Astrocyte (in vitro differentiated cells and primary cell): ENCODE data around the gene FAM200A. TPM values are rescaled to one million over a fixed set of nuclear protein-coding genes. Genes with fewer than 3 reads are reported as not detected.

Experiments
- DNase-seq: peaks from one replicate; pipeline ENCODE4 v3.0.0-alpha.2; 2010; ENCODE audit warnings: low read depth
- FAIRE-seq: peaks from 2 replicates; lab custom pipeline; 2011; peaks lifted over from hg19 to GRCh38; lab: Jason Lieb, UNC
- H2AFZ ChIP-seq: 2 replicates; pipeline ENCODE4 v1.6.0; 2012; ENCODE audit warnings: low read depth, low read length, inconsistent platforms
- H3K27ac ChIP-seq: 2 replicates; pipeline ENCODE4 v1.5.1; 2011; ENCODE audit warnings: low read depth, low read length, inconsistent platforms
- H3K27me3 ChIP-seq: 2 replicates; pipeline ENCODE4 v1.6.0; 2011; ENCODE audit warnings: low read length, inconsistent platforms; ENCODE audit not compliant: insufficient read depth
- H3K36me3 ChIP-seq: 2 replicates; pipeline ENCODE4 v1.5.1; 2011; ENCODE audit warnings: low read length, inconsistent platforms; ENCODE audit not compliant: insufficient read depth
- H3K4me1 ChIP-seq: 2 replicates; pipeline ENCODE4 v1.5.1; 2011; ENCODE audit warnings: low read length, inconsistent platforms; ENCODE audit not compliant: insufficient read depth
- H3K4me2 ChIP-seq: 2 replicates; pipeline ENCODE4 v1.6.0; 2012; ENCODE audit warnings: low read length, inconsistent platforms
- H3K4me3 ChIP-seq: 2 replicates; pipeline ENCODE4 v1.5.1; 2011; ENCODE audit warnings: low read depth, mild to moderate bottlenecking, low read length, inconsistent platforms; ENCODE audit not compliant: insufficient read depth
- H3K79me2 ChIP-seq: 2 replicates; pipeline ENCODE4 v1.6.0; 2012; ENCODE audit warnings: mild to moderate bottlenecking, low read length, inconsistent platforms; ENCODE audit not compliant: insufficient read depth
- H3K9ac ChIP-seq: 2 replicates; pipeline ENCODE4 v1.6.0; 2012; ENCODE audit warnings: mild to moderate bottlenecking, low read length, inconsistent platforms
- H3K9me3 ChIP-seq: 2 replicates; pipeline ENCODE4 v1.5.1; 2012; ENCODE audit warnings: low read depth, mild to moderate bottlenecking, low read length, inconsistent platforms; ENCODE audit not compliant: insufficient read depth
- H4K20me1 ChIP-seq: 2 replicates; pipeline ENCODE4 v1.6.0; 2012; ENCODE audit warnings: low read length, inconsistent platforms; ENCODE audit not compliant: insufficient read depth
- H3K27ac Mint-ChIP-seq: one replicate; pipeline ENCODE4 v1.8.0; 2021; ENCODE audit warnings: mild to moderate bottlenecking, mixed read lengths; ENCODE audit not compliant: unreplicated experiment
- H3K27me3 Mint-ChIP-seq: one replicate; pipeline ENCODE4 v1.8.0; 2021; ENCODE audit warnings: low read depth, mixed read lengths; ENCODE audit not compliant: unreplicated experiment
- H3K36me3 Mint-ChIP-seq: one replicate; pipeline ENCODE4 v1.8.0; 2021; ENCODE audit warnings: low read depth, mixed read lengths; ENCODE audit not compliant: unreplicated experiment
- H3K4me1 Mint-ChIP-seq: one replicate; pipeline ENCODE4 v1.8.0; 2021; ENCODE audit warnings: low read depth, mixed read lengths; ENCODE audit not compliant: unreplicated experiment
- H3K4me3 Mint-ChIP-seq: one replicate; pipeline ENCODE4 v1.8.0; 2021; ENCODE audit warnings: mild to moderate bottlenecking, moderate library complexity, mixed read lengths; ENCODE audit not compliant: unreplicated experiment
- H3K9me3 Mint-ChIP-seq: one replicate; pipeline ENCODE4 v1.8.0; 2021; ENCODE audit warnings: mild to moderate bottlenecking, mixed read lengths; ENCODE audit not compliant: unreplicated experiment
- CTCF ChIP-seq: IDR thresholded peaks from 2 replicates; pipeline ENCODE4 v1.5.1; 2011; ENCODE audit warnings: low read depth, mild to moderate bottlenecking, inconsistent platforms, low read length, moderate library complexity; ENCODE audit not compliant: insufficient read depth
- EZH2 ChIP-seq: IDR thresholded peaks from 2 replicates; pipeline ENCODE4 v1.6.1; 2012; ENCODE audit warnings: mild to moderate bottlenecking, low read length, inconsistent platforms; ENCODE audit not compliant: insufficient read depth
- total RNA-seq: library from RNA; stranded (reverse); gene quantifications from 2 replicates; pipeline ENCODE4 v1.2.1, GENCODE V29; 2021

FAM200A gene
- total RNA-seq, 1 donor from 2014 or later: 4.7 TPM

GRCh38 chr7:99559175-99559915, 7.4 kb upstream of the FAM200A start:
- FAIRE-seq: no peak
- Histone ChIP-seq H3K79me2 (peaks cover 63% of the 10 kb centered on the region), H3K9me3 (no peaks in the 10 kb centered on the region), H3K4me1 (peaks cover 46% of the 10 kb centered on the region), H3K4me2 (peak overlapping the region; percentile 95), H3K27ac (peak overlapping the region; percentile 98), H3K9ac (peak overlapping the region; percentile 100), H3K27me3 (no peaks in the 10 kb centered on the region), H3K4me3 (peak overlapping the region; percentile 91), H3K36me3 (peaks cover 26% of the 10 kb centered on the region), H4K20me1 (peaks cover 22% of the 10 kb centered on the region), H2AFZ (peak overlapping the region; percentile 98)
- Mint-ChIP-seq H3K4me1 (peaks cover 39% of the 10 kb centered on the region), H3K27ac (peak overlapping the region; percentile 88), H3K4me3 (peak overlapping the region; percentile 100), H3K36me3 (peaks cover 24% of the 10 kb centered on the region), H3K9me3 (no peaks in the 10 kb centered on the region), H3K27me3 (no peaks in the 10 kb centered on the region)
- TF ChIP-seq EZH2 (no peak), CTCF (no peak)
- DNase-seq: peak; percentile 22

- Mint-ChIP-seq H3K27ac (peak within 1 kb of the TSS; percentile 88), H3K4me3 (peak within 1 kb of the TSS; percentile 100), H3K36me3 (peaks cover 24% of the 10 kb centered on the region), H3K4me1 (peaks cover 31% of the 10 kb centered on the region), H3K27me3 (no peaks in the 10 kb centered on the region), H3K9me3 (no peaks in the 10 kb centered on the region)
- Histone ChIP-seq H3K27ac (peak within 1 kb of the TSS; percentile 98), H2AFZ (peak within 1 kb of the TSS; percentile 98), H3K36me3 (peaks cover 22% of the 10 kb centered on the region), H3K9me3 (no peaks in the 10 kb centered on the region), H3K4me2 (peak within 1 kb of the TSS; percentile 95), H4K20me1 (peaks cover 16% of the 10 kb centered on the region), H3K9ac (peak within 1 kb of the TSS; percentile 100), H3K4me3 (peak within 1 kb of the TSS; percentile 91), H3K4me1 (peaks cover 37% of the 10 kb centered on the region), H3K27me3 (no peaks in the 10 kb centered on the region), H3K79me2 (peaks cover 58% of the 10 kb centered on the region)
- no peak for TF ChIP-seq EZH2
- no peak for TF ChIP-seq CTCF
- FAIRE-seq (no peak), DNase-seq (peak; percentile 79)
Observed at GRCh38 chr7:99558306-99559174, 6.6 kb upstream of the FAM200A start, which contains the start of gene ZNF655. ZNF655 (plus strand) TSS chr7:99558642; CDS start chr7:99560560, 1,918 bp downstream.
